Thoracic aorta (tissue), 2 donors: ENCODE results near the gene USP19. TPM values are rescaled to one million over a fixed set of nuclear protein-coding genes. Genes with fewer than 3 reads are reported as not detected.
A peak's percentile ranks its signal among the peaks of the same experiment; 100 is the strongest.

ENCODE experiments used
- ATAC-seq: fragments of 150-250 bp; one replicate; pipeline ENCODE4 v1.8.0; 2017; ENCODE audit warnings: low read depth; ENCODE audit not compliant: insufficient number of reproducible peaks, low FRiP score
- DNase-seq: peaks from one replicate; pipeline ENCODE4 v3.0.0-alpha.2; 2020; ENCODE audit warnings: low spot score
- H3K27ac ChIP-seq, 2 donors: fragments of 200-600 bp; sonication (generic); 1 replicate in 1 of 2; 2 replicates in 1 of 2; pipeline ENCODE4 v1.5.1; 2016; ENCODE audit warnings: mild to moderate bottlenecking in 2 of 2, moderate library complexity in 2 of 2
- H3K27me3 ChIP-seq: fragments of 200-600 bp; sonication (generic); replicated peaks from 2 replicates; pipeline ENCODE4 v1.6.0; 2016; ENCODE audit warnings: mild to moderate bottlenecking; ENCODE audit not compliant: insufficient read depth
- H3K36me3 ChIP-seq: fragments of 200-600 bp; sonication (generic); one replicate; pipeline ENCODE4 v1.5.1; 2016
- H3K4me1 ChIP-seq, 2 donors: fragments of 200-600 bp; sonication (generic); 1 replicate in 1 of 2; 2 replicates in 1 of 2; pipeline versions ENCODE4 v1.5.1 to v1.6.0; 2016; ENCODE audit warnings: low read depth in 2 of 2, mild to moderate bottlenecking in 1 of 2; ENCODE audit not compliant: control insufficient read depth in 1 of 2
- H3K4me3 ChIP-seq: fragments of 200-600 bp; sonication (generic); 2 replicates; pipeline ENCODE4 v1.5.1; 2016; ENCODE audit warnings: mild to moderate bottlenecking
- H3K9me3 ChIP-seq: fragments of 200-600 bp; sonication (generic); 2 replicates; pipeline ENCODE4 v1.5.1; 2016
- total RNA-seq, 2 donors: library from RNA; depleted of rRNA; stranded (reverse); fragments of >200 nt; gene quantifications; one replicate each; pipeline versions ENCODE4 v1.1.0 to v1.2.3, GENCODE V29; 2016
- TF ChIP-seq, protein P1 (sequence below): fragments of 200-600 bp; sonication (generic); IDR thresholded peaks from one replicate; pipeline ENCODE4 v1.5.1; 2019; ENCODE audit warnings: antibody characterized with exemption

Gene USP19
- total RNA-seq, 2 donors from 2014 or later: 56.3 to 62.5 TPM

GRCh38 chr3:49111347-49111746 lies 9.3 kb downstream of the USP19 start:
- Histone ChIP-seq H3K27me3 (no peaks in the 10 kb centered on the region), H3K9me3 (no peaks in the 10 kb centered on the region), H3K4me3 (no peak overlapping the region), H3K4me1 (no peaks in the 10 kb centered on the region), H3K36me3 (peaks cover 70% of the 10 kb centered on the region), H3K27ac (no peak overlapping the region)
- TF ChIP-seq, protein P1, sequence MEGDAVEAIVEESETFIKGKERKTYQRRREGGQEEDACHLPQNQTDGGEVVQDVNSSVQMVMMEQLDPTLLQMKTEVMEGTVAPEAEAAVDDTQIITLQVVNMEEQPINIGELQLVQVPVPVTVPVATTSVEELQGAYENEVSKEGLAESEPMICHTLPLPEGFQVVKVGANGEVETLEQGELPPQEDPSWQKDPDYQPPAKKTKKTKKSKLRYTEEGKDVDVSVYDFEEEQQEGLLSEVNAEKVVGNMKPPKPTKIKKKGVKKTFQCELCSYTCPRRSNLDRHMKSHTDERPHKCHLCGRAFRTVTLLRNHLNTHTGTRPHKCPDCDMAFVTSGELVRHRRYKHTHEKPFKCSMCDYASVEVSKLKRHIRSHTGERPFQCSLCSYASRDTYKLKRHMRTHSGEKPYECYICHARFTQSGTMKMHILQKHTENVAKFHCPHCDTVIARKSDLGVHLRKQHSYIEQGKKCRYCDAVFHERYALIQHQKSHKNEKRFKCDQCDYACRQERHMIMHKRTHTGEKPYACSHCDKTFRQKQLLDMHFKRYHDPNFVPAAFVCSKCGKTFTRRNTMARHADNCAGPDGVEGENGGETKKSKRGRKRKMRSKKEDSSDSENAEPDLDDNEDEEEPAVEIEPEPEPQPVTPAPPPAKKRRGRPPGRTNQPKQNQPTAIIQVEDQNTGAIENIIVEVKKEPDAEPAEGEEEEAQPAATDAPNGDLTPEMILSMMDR: no peak
- no peak for ATAC-seq
- no peak for DNase-seq

- Histone ChIP-seq H3K36me3 (peaks cover 65% of the 10 kb centered on the region), H3K4me1 (peaks cover 0 to 1% of the 10 kb centered on the region in 2 donors), H3K27me3 (no peaks in the 10 kb centered on the region), H3K4me3 (no peak overlapping the region), H3K9me3 (no peaks in the 10 kb centered on the region), H3K27ac (no peak overlapping the region)
- ATAC-seq (no peak), DNase-seq (no peak)
- TF ChIP-seq, protein P1: no peak
These were observed 9.8 kb downstream of the USP19 start for GRCh38 chr3:49110780-49111179.

DNA sequence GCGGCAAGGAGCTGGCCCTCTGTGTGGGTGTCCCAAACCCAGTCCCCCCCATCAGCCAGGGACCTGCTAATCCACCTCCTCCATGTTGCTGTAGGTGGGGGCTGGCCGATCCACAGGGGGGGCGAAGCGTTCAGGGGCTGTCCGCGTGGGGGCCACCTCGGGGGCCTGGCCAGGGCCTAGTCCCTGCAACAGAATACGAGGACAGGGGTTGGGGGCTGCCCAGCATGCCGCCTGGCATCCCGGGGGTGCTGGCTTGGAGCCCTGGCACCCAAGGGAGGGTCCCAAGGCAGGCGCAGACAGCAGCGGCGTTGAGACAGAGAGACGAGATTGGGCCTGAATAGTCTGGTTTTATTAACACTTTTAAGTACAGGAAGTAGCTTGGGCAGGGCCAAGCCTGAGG lies 12.3 kb downstream of the USP19 start:
- no peak for DNase-seq
- no peaks in the 10 kb centered on the region for H3K9me3 ChIP-seq
- no peak overlapping the region for H3K27ac ChIP-seq
- no peak overlapping the region for H3K4me3 ChIP-seq
- ATAC-seq: no peak
- H3K36me3 ChIP-seq: peaks cover 41% of the 10 kb centered on the region
- no peaks in the 10 kb centered on the region for H3K27me3 ChIP-seq
- peaks cover 14 to 18% of the 10 kb centered on the region in 2 donors for H3K4me1 ChIP-seq
- TF ChIP-seq, protein P1: no peak

GRCh38 chr3:49104427-49105291 lies 16.0 kb downstream of the USP19 start, which contains the start of gene QARS1:
TSS of gene QARS1 (minus strand) at chr3:49104757. CDS start at chr3:49104733, 24 bp downstream.
- Histone ChIP-seq H3K4me1 (peaks cover 14 to 22% of the 10 kb centered on the region in 2 donors), H3K4me3 (peak within 1 kb of the TSS; percentile 82), H3K36me3 (peaks cover 33% of the 10 kb centered on the region), H3K27me3 (no peaks in the 10 kb centered on the region), H3K27ac (peak within 1 kb of the TSS; percentile 56 to 70), H3K9me3 (no peaks in the 10 kb centered on the region)
- TF ChIP-seq, protein P1: no peak
- peak; percentile 82 for DNase-seq
- ATAC-seq: peak; percentile 92

- Histone ChIP-seq H3K4me3 (peak overlapping the region; percentile 82), H3K9me3 (no peaks in the 10 kb centered on the region), H3K36me3 (peaks cover 34% of the 10 kb centered on the region), H3K27me3 (no peaks in the 10 kb centered on the region), H3K27ac (peak overlapping the region; percentile 56 to 70), H3K4me1 (peaks cover 14 to 22% of the 10 kb centered on the region in 2 donors)
- TF ChIP-seq, protein P1: no peak
- no peak for ATAC-seq
- no peak for DNase-seq
These were observed 16.6 kb downstream of the USP19 start for GRCh38 chr3:49104052-49104426.
